HepG2 (cell line): ENCODE data around the gene APOL4. TPM values are rescaled to one million over a fixed set of nuclear protein-coding genes. Genes with fewer than 3 reads are reported as not detected.

ENCODE experiments used
- polyA plus RNA-seq, 8 experiments: library from polyadenylated mRNA; depleted of rRNA in 3 of 8; stranded (reverse) in 7 of 8; unstranded in 1 of 8; fragments of >200 nt; fragmentation: Illumina TruSeq in 4 of 8; extraction: Trizol in 4 of 8; gene quantifications; 2 replicates each; pipeline versions ENCODE4 v1.2.1 to v1.2.3, GENCODE V29; 2011 to 2016; ENCODE audit warnings: low read depth in 4 of 8, missing spikeins in 1 of 8, mixed read lengths in 1 of 8; ENCODE audit not compliant: insufficient read depth in 1 of 8
- total RNA-seq, 5 experiments: library from RNA; depleted of rRNA; stranded (reverse); fragments of >200 nt; fragmentation: Illumina TruSeq; extraction: Trizol; gene quantifications; 2 replicates each; pipeline ENCODE4 v1.2.3, GENCODE V29; 2016; ENCODE audit warnings: low read depth in 1 of 5

The APOL4 gene
- total and polyA plus RNA-seq, 2 of the 13 experiments (the other 11 are each of a cell fraction or from before 2014, with no cell fraction given) = 0.77 to 2.8 TPM

Other genes with a start within 250 kb of the APOL4 start
- 36.9 and 37.3 TPM in 2 replicates for gene RBFOX2, start 173.0 kb downstream of the APOL4 start, total RNA-seq (2016; rRNA removed; fragmentation: Illumina TruSeq; extraction: Trizol)
- gene RBFOX2, start 173.0 kb downstream of the APOL4 start, polyA plus RNA-seq (2011; rRNA removed) = 39.8 and 40.4 TPM in 2 replicates
- gene APOL3, start 41.1 kb downstream of the APOL4 start, total RNA-seq (2016; rRNA removed; fragmentation: Illumina TruSeq; extraction: Trizol) = 5.4 and 6.3 TPM in 2 replicates
- gene APOL3, start 41.1 kb downstream of the APOL4 start, polyA plus RNA-seq (2011; rRNA removed) = 3.8 and 5.8 TPM in 2 replicates
- 28.7 and 34.3 TPM in 2 replicates for gene APOL2, start 37.7 kb upstream of the APOL4 start, total RNA-seq (2016; rRNA removed; fragmentation: Illumina TruSeq; extraction: Trizol)
- 51.2 and 94.4 TPM in 2 replicates for gene APOL2, start 37.7 kb upstream of the APOL4 start, polyA plus RNA-seq (2011; rRNA removed)
- gene APOL1, start 51.3 kb upstream of the APOL4 start, total RNA-seq (2016; rRNA removed; fragmentation: Illumina TruSeq; extraction: Trizol) = 11.2 and 20.3 TPM in 2 replicates
- gene APOL1, start 51.3 kb upstream of the APOL4 start, polyA plus RNA-seq (2011; rRNA removed) = 75.0 and 124 TPM in 2 replicates
- gene MYH9, start 186.2 kb upstream of the APOL4 start, total RNA-seq (2016; rRNA removed; fragmentation: Illumina TruSeq; extraction: Trizol) = 98.5 and 125 TPM in 2 replicates
- gene MYH9, start 186.2 kb upstream of the APOL4 start, polyA plus RNA-seq (2011; rRNA removed) = 50.7 and 60.6 TPM in 2 replicates